ENCODE results near the gene FAM170A. TPM values are rescaled to one million over a fixed set of nuclear protein-coding genes. Genes with fewer than 3 reads are reported as not detected.

The FAM170A gene
- total RNA-seq, 2 donors from 2014 or later, result 2.2 TPM; not detected in 1

DNA sequence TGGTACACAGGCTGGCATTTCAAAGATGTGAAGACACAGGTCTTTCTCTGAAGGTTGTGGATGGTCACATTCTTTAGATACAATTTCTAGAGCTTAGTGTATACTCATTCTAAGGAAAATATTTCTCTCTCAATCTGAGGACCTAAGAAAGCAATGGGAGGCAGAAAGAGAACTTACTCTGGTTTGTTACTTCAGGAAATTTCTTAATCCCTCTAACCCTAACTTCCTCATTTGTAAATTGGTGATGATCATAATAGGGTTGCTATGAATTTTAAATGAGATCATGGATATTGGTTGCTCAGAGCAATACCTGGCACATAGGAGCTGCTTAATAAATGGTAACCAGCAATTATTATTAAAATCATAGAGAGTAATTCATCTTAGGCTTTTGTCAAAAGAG lies 22.1 kb downstream of the FAM170A start:
- Histone ChIP-seq H3K4me3 (no peak overlapping the region), H3K4me1 (ENCODE audit: control insufficient read depth in 1 of 2, low read depth in 2 of 2) (peaks cover 0 to 3% of the 10 kb centered on the region in 2 donors), H3K36me3 (no peaks in the 10 kb centered on the region), H3K9me3 (no peaks in the 10 kb centered on the region), H3K27ac (no peak overlapping the region), H3K27me3 (replicated peaks; ENCODE audit: insufficient read depth) (no peaks in the 10 kb centered on the region)
- DNase-seq (ENCODE audit: low spot score) (no peak), ATAC-seq (ENCODE audit: insufficient number of reproducible peaks, low FRiP score, low read depth) (no peak)
- TF ChIP-seq, protein P1, sequence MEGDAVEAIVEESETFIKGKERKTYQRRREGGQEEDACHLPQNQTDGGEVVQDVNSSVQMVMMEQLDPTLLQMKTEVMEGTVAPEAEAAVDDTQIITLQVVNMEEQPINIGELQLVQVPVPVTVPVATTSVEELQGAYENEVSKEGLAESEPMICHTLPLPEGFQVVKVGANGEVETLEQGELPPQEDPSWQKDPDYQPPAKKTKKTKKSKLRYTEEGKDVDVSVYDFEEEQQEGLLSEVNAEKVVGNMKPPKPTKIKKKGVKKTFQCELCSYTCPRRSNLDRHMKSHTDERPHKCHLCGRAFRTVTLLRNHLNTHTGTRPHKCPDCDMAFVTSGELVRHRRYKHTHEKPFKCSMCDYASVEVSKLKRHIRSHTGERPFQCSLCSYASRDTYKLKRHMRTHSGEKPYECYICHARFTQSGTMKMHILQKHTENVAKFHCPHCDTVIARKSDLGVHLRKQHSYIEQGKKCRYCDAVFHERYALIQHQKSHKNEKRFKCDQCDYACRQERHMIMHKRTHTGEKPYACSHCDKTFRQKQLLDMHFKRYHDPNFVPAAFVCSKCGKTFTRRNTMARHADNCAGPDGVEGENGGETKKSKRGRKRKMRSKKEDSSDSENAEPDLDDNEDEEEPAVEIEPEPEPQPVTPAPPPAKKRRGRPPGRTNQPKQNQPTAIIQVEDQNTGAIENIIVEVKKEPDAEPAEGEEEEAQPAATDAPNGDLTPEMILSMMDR (IDR thresholded peaks at IDR 0.05), result no peak

DNA sequence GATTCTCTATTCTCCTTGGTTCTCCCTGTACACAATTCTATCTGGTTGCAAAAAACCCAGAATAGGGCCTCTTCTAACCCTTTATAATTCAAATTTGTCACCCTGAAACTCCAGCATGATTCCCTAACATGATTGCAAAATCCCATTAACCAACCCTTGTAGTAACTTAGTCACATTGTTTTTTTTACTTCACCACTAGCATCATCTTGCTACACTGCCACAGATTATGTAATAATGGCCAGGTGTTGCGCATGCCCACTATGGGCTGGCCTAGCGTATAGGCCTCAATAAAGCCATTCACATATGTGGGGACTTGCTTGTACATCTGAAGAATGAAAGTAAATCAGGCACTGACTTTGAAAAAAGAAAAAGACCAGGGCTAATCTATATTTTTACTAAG lies 25.7 kb downstream of the FAM170A start:
- ATAC-seq (ENCODE audit: insufficient number of reproducible peaks, low FRiP score, low read depth) (no peak), DNase-seq (ENCODE audit: low spot score) (no peak)
- Histone ChIP-seq H3K27ac (no peak overlapping the region), H3K27me3 (replicated peaks; ENCODE audit: insufficient read depth) (no peaks in the 10 kb centered on the region), H3K9me3 (no peaks in the 10 kb centered on the region), H3K4me1 (ENCODE audit: control insufficient read depth in 1 of 2, low read depth in 2 of 2) (peaks cover 0 to 6% of the 10 kb centered on the region in 2 donors), H3K36me3 (no peaks in the 10 kb centered on the region), H3K4me3 (no peak overlapping the region)
- TF ChIP-seq, protein P1 (IDR thresholded peaks at IDR 0.05), result no peak

DNA sequence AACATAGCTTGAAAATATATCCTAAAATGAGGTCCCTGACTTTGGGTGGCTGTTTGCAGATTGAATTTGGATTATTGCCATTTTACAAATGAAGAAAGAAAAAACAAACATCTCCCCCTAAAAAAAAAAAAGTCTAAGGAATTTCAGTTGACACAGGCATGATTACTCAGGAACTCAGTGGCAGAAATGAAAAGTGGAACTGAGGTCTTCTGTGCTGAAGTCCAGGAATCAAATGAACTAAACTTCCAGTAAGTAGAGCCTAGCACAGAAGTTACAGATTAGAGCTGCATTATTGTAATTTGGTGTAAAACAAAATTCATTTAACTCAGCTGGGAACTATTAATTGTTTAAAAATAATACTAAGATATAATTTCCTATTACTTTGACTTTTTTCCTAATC lies 26.7 kb downstream of the FAM170A start:
- Histone ChIP-seq H3K4me3 (no peak overlapping the region), H3K9me3 (no peaks in the 10 kb centered on the region), H3K27ac (no peak overlapping the region), H3K36me3 (no peaks in the 10 kb centered on the region), H3K4me1 (ENCODE audit: control insufficient read depth in 1 of 2, low read depth in 2 of 2) (peaks cover 0 to 6% of the 10 kb centered on the region in 2 donors), H3K27me3 (replicated peaks; ENCODE audit: insufficient read depth) (no peaks in the 10 kb centered on the region)
- DNase-seq (ENCODE audit: low spot score) (no peak), ATAC-seq (ENCODE audit: insufficient number of reproducible peaks, low FRiP score, low read depth) (no peak)
- TF ChIP-seq, protein P1 (IDR thresholded peaks at IDR 0.05), result no peak

DNA sequence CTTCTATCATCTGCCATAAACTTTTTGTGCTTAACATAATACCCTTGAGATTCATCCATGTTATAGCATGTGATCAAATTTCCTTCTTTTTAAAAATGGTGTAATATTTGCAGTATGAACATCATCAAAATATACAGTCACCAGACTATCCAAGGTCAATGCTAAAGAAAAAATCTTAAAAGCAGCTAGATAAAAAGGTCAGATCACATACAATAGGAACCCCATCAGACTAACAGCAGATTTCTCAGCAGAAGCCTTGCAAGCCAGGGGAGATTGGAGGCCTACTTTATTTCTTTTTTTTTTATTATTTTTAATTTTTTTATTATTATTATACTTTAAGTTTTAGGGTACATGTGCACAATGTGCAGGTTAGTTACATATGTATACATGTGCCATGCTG lies 37.2 kb downstream of the FAM170A start:
- peaks cover 4% of the 10 kb centered on the region for H3K9me3 ChIP-seq
- H3K27ac ChIP-seq, result no peak overlapping the region
- DNase-seq (ENCODE audit: low spot score), result no peak
- TF ChIP-seq, protein P1 (IDR thresholded peaks at IDR 0.05), result no peak
- H3K36me3 ChIP-seq, result no peaks in the 10 kb centered on the region
- no peak for ATAC-seq (ENCODE audit: insufficient number of reproducible peaks, low FRiP score, low read depth)
- no peak overlapping the region for H3K4me3 ChIP-seq
- no peaks in the 10 kb centered on the region for H3K27me3 ChIP-seq (replicated peaks; ENCODE audit: insufficient read depth)
- H3K4me1 ChIP-seq (ENCODE audit: control insufficient read depth in 1 of 2, low read depth in 2 of 2), result no peaks in the 10 kb centered on the region

DNA sequence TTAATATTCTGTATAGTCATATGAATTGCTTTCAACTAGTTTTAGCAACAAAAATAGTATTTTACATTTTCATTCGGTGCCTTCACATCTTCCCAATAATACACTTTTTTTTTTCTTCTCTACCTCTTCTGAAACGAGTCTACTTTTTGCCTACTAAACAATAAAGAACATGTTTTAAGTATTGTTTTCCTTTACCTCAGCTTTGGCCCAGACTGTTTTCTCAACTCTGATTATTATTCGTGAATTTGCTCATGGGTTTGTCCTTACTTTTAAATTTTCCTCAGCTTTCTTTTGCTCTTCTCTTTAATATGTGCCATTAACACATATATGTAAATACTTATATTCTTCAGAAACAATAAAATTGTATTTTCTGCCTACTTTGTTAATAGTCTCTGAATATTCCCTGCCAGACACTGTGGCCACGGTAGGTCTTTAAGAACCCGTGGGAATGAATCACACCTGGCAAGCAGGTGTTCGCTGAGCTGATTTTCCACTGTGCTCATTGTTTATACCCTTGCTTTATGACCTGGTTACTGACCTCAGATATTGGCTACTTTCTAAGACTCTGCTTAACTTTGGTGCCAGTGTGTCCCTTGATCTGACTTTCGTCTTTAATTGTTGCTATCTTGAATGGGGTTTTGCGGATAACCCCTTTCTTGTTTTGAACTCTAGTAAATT lies 49.1 kb downstream of the FAM170A start:
- DNase-seq (ENCODE audit: low spot score) (no peak), ATAC-seq (ENCODE audit: insufficient number of reproducible peaks, low FRiP score, low read depth) (no peak)
- Histone ChIP-seq H3K4me1 (ENCODE audit: control insufficient read depth in 1 of 2, low read depth in 2 of 2) (no peaks in the 10 kb centered on the region), H3K36me3 (no peaks in the 10 kb centered on the region), H3K27me3 (replicated peaks; ENCODE audit: insufficient read depth) (no peaks in the 10 kb centered on the region), H3K9me3 (no peaks in the 10 kb centered on the region), H3K4me3 (no peak overlapping the region), H3K27ac (no peak overlapping the region)
- TF ChIP-seq, protein P1 (IDR thresholded peaks at IDR 0.05), result no peak
